Keratinocyte (primary cell): ENCODE data around the gene SMCHD1. TPM values are rescaled to one million over a fixed set of nuclear protein-coding genes. Genes with fewer than 3 reads are reported as not detected.

ENCODE experiments used
- DNase-seq: peaks from one replicate; pipeline ENCODE4 v3.0.0-alpha.2; 2011; ENCODE audit warnings: low read depth, missing footprints, low spot score
- FAIRE-seq: peaks from 2 replicates; lab custom pipeline; 2011; peaks lifted over from hg19 to GRCh38; lab: Jason Lieb, UNC
- H2AFZ ChIP-seq: 2 replicates; pipeline ENCODE4 v1.6.0; 2012; ENCODE audit warnings: low read length, control low read depth, inconsistent platforms; ENCODE audit not compliant: control insufficient read depth
- H3K27ac ChIP-seq: 2 replicates; pipeline ENCODE4 v1.5.1; 2011; ENCODE audit warnings: low read length; ENCODE audit not compliant: control insufficient read depth, insufficient read depth
- H3K27me3 ChIP-seq: 3 replicates; pipeline ENCODE4 v1.6.0; 2011; ENCODE audit warnings: low read length; ENCODE audit not compliant: control insufficient read depth, insufficient read depth; ENCODE audit errors: extremely low read depth
- H3K36me3 ChIP-seq, 2 experiments: 2 replicates in 1 of 2; 3 replicates in 1 of 2; pipeline ENCODE4 v1.5.1; 2011; ENCODE audit warnings: low read length in 2 of 2, mild to moderate bottlenecking in 1 of 2; ENCODE audit not compliant: control insufficient read depth in 2 of 2, insufficient read depth in 2 of 2; ENCODE audit errors: extremely low read depth in 1 of 2
- H3K4me1 ChIP-seq: 3 replicates; pipeline ENCODE4 v1.5.1; 2011; ENCODE audit warnings: low read length; ENCODE audit not compliant: control insufficient read depth, insufficient read depth; ENCODE audit errors: extremely low read depth
- H3K4me2 ChIP-seq: 3 replicates; pipeline ENCODE4 v1.6.0; 2011; ENCODE audit warnings: low read depth, low read length; ENCODE audit not compliant: control insufficient read depth, insufficient read depth; ENCODE audit errors: extremely low read depth
- H3K4me3 ChIP-seq, 3 experiments: fragments of 200-600 bp in 1 of 3; sonication (generic) in 1 of 3; 2 replicates in 2 of 3; 3 replicates in 1 of 3; pipeline ENCODE4 v1.5.1; 2011 to 2016; ENCODE audit warnings: low read length in 3 of 3, mild to moderate bottlenecking in 3 of 3, control low read depth in 2 of 3, inconsistent platforms in 1 of 3, low read depth in 1 of 3, mixed read lengths in 1 of 3, mixed run types in 1 of 3, moderate library complexity in 1 of 3; ENCODE audit not compliant: control insufficient read depth in 2 of 3, insufficient read depth in 2 of 3; ENCODE audit errors: extremely low read depth in 1 of 3
- H3K79me2 ChIP-seq: 2 replicates; pipeline ENCODE4 v1.6.0; 2012; ENCODE audit warnings: low read length; ENCODE audit not compliant: control insufficient read depth, insufficient read depth
- H3K9ac ChIP-seq: 3 replicates; pipeline ENCODE4 v1.6.0; 2011; ENCODE audit warnings: low read length; ENCODE audit not compliant: control insufficient read depth, insufficient read depth; ENCODE audit errors: extremely low read depth
- H3K9me1 ChIP-seq: 3 replicates; pipeline ENCODE4 v1.6.0; 2011; ENCODE audit warnings: low read length; ENCODE audit not compliant: control insufficient read depth, insufficient read depth; ENCODE audit errors: extremely low read depth
- H3K9me3 ChIP-seq: 2 replicates; pipeline ENCODE4 v1.5.1; 2012; ENCODE audit warnings: low read depth, low read length; ENCODE audit not compliant: control insufficient read depth
- H4K20me1 ChIP-seq: 3 replicates; pipeline ENCODE4 v1.6.0; 2011; ENCODE audit warnings: low read length; ENCODE audit not compliant: control insufficient read depth, insufficient read depth; ENCODE audit errors: extremely low read depth
- EZH2 ChIP-seq: IDR thresholded peaks from one replicate; pipeline ENCODE4 v1.6.1; 2012; ENCODE audit warnings: inconsistent platforms, mild to moderate bottlenecking, low read length, moderate library complexity
- dilution Hi-C: fragments of 300-500 bp; cut with MboI; formaldehyde crosslinking; loops from one replicate; pipeline ENCODE4 v1.7.0; 2020; ENCODE audit warnings: low sequenced_read_pairs; ENCODE audit not compliant: extremely low pct_ligation_motif_present
- polyA plus RNA-seq, 5 experiments: library from polyadenylated mRNA; depleted of rRNA in 3 of 5; stranded (reverse) in 3 of 5; stranded (forward) in 1 of 5; unstranded in 1 of 5; fragments of >200 nt; gene quantifications; 1 replicate in 1 of 5; 2 replicates in 3 of 5; 3 replicates in 1 of 5; pipeline versions ENCODE4 v1.2.1 to v1.2.3, GENCODE V29; 2011 to 2012; ENCODE audit warnings: missing spikeins in 2 of 5, low read depth in 1 of 5, low replicate concordance in 1 of 5
- TF ChIP-seq, protein P1 (sequence below), 3 experiments: IDR thresholded peaks in 1 of 3; conservative IDR thresholded peaks in 1 of 3; optimal IDR thresholded peaks in 1 of 3; 2 replicates in 2 of 3; 3 replicates in 1 of 3; pipeline versions ENCODE3 to v1.5.1; 2011; ENCODE audit warnings: low read length in 3 of 3, mild to moderate bottlenecking in 3 of 3, moderate library complexity in 2 of 3, control low read depth in 1 of 3, inconsistent platforms in 1 of 3; ENCODE audit not compliant: insufficient read depth in 2 of 3; ENCODE audit errors: extremely low read depth in 1 of 3

Gene SMCHD1
- polyA plus RNA-seq, 1 donor (not counting 4 experiments of a cell fraction or from before 2014, with no cell fraction given), result 18.5 TPM

- DNase-seq (no peak), FAIRE-seq (no peak)
- TF ChIP-seq, protein P1, sequence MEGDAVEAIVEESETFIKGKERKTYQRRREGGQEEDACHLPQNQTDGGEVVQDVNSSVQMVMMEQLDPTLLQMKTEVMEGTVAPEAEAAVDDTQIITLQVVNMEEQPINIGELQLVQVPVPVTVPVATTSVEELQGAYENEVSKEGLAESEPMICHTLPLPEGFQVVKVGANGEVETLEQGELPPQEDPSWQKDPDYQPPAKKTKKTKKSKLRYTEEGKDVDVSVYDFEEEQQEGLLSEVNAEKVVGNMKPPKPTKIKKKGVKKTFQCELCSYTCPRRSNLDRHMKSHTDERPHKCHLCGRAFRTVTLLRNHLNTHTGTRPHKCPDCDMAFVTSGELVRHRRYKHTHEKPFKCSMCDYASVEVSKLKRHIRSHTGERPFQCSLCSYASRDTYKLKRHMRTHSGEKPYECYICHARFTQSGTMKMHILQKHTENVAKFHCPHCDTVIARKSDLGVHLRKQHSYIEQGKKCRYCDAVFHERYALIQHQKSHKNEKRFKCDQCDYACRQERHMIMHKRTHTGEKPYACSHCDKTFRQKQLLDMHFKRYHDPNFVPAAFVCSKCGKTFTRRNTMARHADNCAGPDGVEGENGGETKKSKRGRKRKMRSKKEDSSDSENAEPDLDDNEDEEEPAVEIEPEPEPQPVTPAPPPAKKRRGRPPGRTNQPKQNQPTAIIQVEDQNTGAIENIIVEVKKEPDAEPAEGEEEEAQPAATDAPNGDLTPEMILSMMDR (optimal IDR thresholded peaks at IDR 0.05 in 1 of 3, IDR thresholded peaks at IDR 0.05 in 1 of 3, conservative IDR thresholded peaks at IDR 0.05 in 1 of 3; ENCODE audit: extremely low read depth in 1 of 3, insufficient read depth in 2 of 3, low read length in 3 of 3), result no peak
- no peak for TF ChIP-seq EZH2
- H3K4me1 ChIP-seq, result no peaks in the 10 kb centered on the region
- H3K27ac ChIP-seq, result no peak overlapping the region
- no peaks in the 10 kb centered on the region for H3K36me3 ChIP-seq
- dilution Hi-C loops, result no loop called here
- no peaks in the 10 kb centered on the region for H4K20me1 ChIP-seq
- H3K9me3 ChIP-seq, result no peaks in the 10 kb centered on the region
- H3K4me2 ChIP-seq, result no peak overlapping the region
- no peaks in the 10 kb centered on the region for H3K79me2 ChIP-seq
- no peaks in the 10 kb centered on the region for H3K27me3 ChIP-seq
- H2AFZ ChIP-seq, result no peak overlapping the region
- no peak overlapping the region for H3K9ac ChIP-seq
- H3K4me3 ChIP-seq, result no peak overlapping the region
- no peaks in the 10 kb centered on the region for H3K9me1 ChIP-seq
Observed at GRCh38 chr18:2823966-2824365, 168.4 kb downstream of the SMCHD1 start.

DNA sequence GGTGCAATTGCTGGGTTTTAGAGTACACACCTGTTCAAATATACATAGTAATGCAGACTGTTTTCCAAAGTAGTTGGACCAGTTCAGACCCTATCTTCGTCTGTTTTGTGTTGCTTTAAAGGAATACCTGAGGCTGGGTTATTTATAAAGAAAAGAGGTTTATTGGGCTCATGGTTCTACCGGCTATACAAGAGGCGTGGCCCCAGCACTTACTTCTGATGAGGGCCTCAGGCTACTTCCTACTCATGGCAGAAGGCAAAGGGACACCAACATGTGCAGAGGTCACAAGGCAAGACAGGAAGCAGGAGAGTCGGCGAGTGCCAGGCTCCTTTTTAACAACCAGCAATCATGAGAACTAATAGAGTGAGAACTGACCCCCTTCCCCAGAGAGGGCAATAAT is 169.3 kb downstream of the SMCHD1 start:
- Histone ChIP-seq H3K4me1 (no peaks in the 10 kb centered on the region), H3K4me2 (no peak overlapping the region), H2AFZ (no peak overlapping the region), H4K20me1 (no peaks in the 10 kb centered on the region), H3K79me2 (no peaks in the 10 kb centered on the region), H3K9me3 (no peaks in the 10 kb centered on the region), H3K27me3 (no peaks in the 10 kb centered on the region), H3K36me3 (no peaks in the 10 kb centered on the region), H3K27ac (no peak overlapping the region), H3K4me3 (no peak overlapping the region), H3K9me1 (no peaks in the 10 kb centered on the region), H3K9ac (no peak overlapping the region)
- TF ChIP-seq EZH2, result no peak
- TF ChIP-seq, protein P1 (optimal IDR thresholded peaks at IDR 0.05 in 1 of 3, IDR thresholded peaks at IDR 0.05 in 1 of 3, conservative IDR thresholded peaks at IDR 0.05 in 1 of 3; ENCODE audit: extremely low read depth in 1 of 3, insufficient read depth in 2 of 3, low read length in 3 of 3), result no peak
- dilution Hi-C loops, result no loop called here
- no peak for FAIRE-seq
- DNase-seq, result no peak
